Calu3 (cell line): ENCODE data around the gene UBXN11. TPM values are rescaled to one million over a fixed set of nuclear protein-coding genes. Genes with fewer than 3 reads are reported as not detected.

Experiments
- BruUV-seq: library from RNA; stranded (reverse); fragments of 400-500 nt; replicated peaks from 2 replicates; lab custom pipeline; 2021; lab: Mats Ljungman, UMichigan
- CTCF ChIA-PET: fragments of 300-600 bp; sonication (Branson Sonifier 250); formaldehyde crosslinking; loops from one replicate; lab custom pipeline; 2022; ENCODE audit warnings: antibody characterized with exemption; lab: Charles Lee
- DNase-seq: peaks from one replicate; pipeline ENCODE4 v3.0.0; 2022
- H3K27ac Mint-ChIP-seq: one replicate; pipeline ENCODE4 v1.8.0; 2022; ENCODE audit warnings: mixed read lengths; ENCODE audit not compliant: unreplicated experiment
- H3K27me3 Mint-ChIP-seq: one replicate; pipeline ENCODE4 v1.8.0; 2022; ENCODE audit warnings: mixed read lengths; ENCODE audit not compliant: unreplicated experiment
- H3K36me3 Mint-ChIP-seq: one replicate; pipeline ENCODE4 v1.8.0; 2022; ENCODE audit warnings: mild to moderate bottlenecking, moderate library complexity, mixed read lengths; ENCODE audit not compliant: insufficient read depth, unreplicated experiment
- H3K4me1 Mint-ChIP-seq: one replicate; pipeline ENCODE4 v1.8.0; 2022; ENCODE audit warnings: mild to moderate bottlenecking, low read depth, mixed read lengths; ENCODE audit not compliant: unreplicated experiment
- H3K4me3 Mint-ChIP-seq: one replicate; pipeline ENCODE4 v1.8.0; 2022; ENCODE audit warnings: mild to moderate bottlenecking, low read depth, moderate library complexity, mixed read lengths; ENCODE audit not compliant: unreplicated experiment
- H3K9me3 Mint-ChIP-seq: one replicate; pipeline ENCODE4 v1.8.0; 2022; ENCODE audit warnings: low read depth, mixed read lengths; ENCODE audit not compliant: unreplicated experiment
- intact Hi-C: fragments of 100-400 bp; cut with micrococcal nuclease; formaldehyde crosslinking; loops from one replicate; pipeline ENCODE4 v1.10.0; 2022; ENCODE audit not compliant: unreplicated experiment
- total RNA-seq: library from RNA; stranded (reverse); gene quantifications from 2 replicates; pipeline ENCODE4 v1.2.3, GENCODE V29; 2022
- TF ChIP-seq, protein P1 (sequence below): fragments of 200-600 bp; IDR thresholded peaks from one replicate; pipeline ENCODE4 v1.8.0; 2022; ENCODE audit warnings: antibody characterized with exemption; ENCODE audit not compliant: unreplicated experiment

UBXN11 gene
- total RNA-seq, 1 experiment from 2014 or later = 24.0 TPM

DNA sequence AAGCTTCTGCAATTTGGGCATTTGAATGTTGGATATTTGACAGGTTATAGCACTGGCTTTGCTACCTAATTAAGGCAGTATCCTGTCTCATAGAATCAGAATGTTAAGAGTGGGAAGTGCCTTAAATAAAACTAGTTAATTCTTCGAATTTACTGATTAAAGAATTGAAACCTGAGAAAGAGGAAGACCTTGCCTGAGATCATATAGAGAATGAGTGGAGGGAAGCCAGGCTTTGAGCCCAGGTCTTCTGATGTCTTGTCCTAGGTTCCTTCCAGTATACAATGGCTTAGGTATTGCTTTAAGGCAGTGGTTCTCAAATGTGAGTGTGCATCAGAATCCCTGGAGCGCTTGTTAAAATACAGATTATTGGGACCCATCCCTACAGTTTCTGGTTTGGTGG lies 47.4 kb downstream of the UBXN11 start:
- no peaks in the 10 kb centered on the region for H3K27me3 Mint-ChIP-seq

DNA sequence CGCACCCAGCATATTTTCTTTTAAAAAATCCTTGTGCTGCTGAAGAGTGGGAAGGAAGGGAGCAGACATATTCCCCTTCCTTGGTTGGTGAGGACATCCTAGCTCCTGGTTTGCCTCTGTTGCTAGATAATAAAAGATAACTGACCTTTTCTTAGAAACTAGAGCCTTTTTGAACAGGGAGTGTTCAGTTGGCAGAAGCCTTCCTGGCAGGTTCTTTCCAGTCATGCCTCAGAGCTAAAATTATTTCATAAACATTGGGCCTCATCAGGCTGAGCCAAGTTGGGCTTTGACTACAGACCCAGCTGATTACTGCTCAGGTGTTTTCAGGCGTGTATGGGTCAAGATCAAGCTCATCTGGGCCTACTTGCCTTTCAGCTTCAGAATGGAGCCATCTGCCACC lies 49.2 kb downstream of the UBXN11 start:
- CTCF ChIA-PET = interaction anchor here (0.6 kb wide), 2 partner anchors 18 to 21 kb away, joined by 3 read pairs; no protein-coding TSS in a partner anchor
- no peak overlapping the region for H3K27ac Mint-ChIP-seq
- no peak for DNase-seq
- TF ChIP-seq, protein P1, sequence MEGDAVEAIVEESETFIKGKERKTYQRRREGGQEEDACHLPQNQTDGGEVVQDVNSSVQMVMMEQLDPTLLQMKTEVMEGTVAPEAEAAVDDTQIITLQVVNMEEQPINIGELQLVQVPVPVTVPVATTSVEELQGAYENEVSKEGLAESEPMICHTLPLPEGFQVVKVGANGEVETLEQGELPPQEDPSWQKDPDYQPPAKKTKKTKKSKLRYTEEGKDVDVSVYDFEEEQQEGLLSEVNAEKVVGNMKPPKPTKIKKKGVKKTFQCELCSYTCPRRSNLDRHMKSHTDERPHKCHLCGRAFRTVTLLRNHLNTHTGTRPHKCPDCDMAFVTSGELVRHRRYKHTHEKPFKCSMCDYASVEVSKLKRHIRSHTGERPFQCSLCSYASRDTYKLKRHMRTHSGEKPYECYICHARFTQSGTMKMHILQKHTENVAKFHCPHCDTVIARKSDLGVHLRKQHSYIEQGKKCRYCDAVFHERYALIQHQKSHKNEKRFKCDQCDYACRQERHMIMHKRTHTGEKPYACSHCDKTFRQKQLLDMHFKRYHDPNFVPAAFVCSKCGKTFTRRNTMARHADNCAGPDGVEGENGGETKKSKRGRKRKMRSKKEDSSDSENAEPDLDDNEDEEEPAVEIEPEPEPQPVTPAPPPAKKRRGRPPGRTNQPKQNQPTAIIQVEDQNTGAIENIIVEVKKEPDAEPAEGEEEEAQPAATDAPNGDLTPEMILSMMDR = no peak
- H3K9me3 Mint-ChIP-seq = no peaks in the 10 kb centered on the region
- H3K27me3 Mint-ChIP-seq = no peaks in the 10 kb centered on the region
- H3K4me1 Mint-ChIP-seq = no peaks in the 10 kb centered on the region
- H3K36me3 Mint-ChIP-seq = peaks cover 12% of the 10 kb centered on the region
- intact Hi-C loops = no loop called here
- no TSS peak for BruUV-seq
- H3K4me3 Mint-ChIP-seq = no peak overlapping the region

More for the DNA sequence above, 47.4 kb downstream of the UBXN11 start:
- Mint-ChIP-seq H3K27ac (no peak overlapping the region), H3K4me1 (no peaks in the 10 kb centered on the region), H3K36me3 (peaks cover 14% of the 10 kb centered on the region), H3K4me3 (no peak overlapping the region), H3K9me3 (no peaks in the 10 kb centered on the region)
- no peak for DNase-seq
- intact Hi-C loops = no loop called here
- CTCF ChIA-PET = no interaction called here
- BruUV-seq = no TSS peak
- TF ChIP-seq, protein P1 = no peak

DNA sequence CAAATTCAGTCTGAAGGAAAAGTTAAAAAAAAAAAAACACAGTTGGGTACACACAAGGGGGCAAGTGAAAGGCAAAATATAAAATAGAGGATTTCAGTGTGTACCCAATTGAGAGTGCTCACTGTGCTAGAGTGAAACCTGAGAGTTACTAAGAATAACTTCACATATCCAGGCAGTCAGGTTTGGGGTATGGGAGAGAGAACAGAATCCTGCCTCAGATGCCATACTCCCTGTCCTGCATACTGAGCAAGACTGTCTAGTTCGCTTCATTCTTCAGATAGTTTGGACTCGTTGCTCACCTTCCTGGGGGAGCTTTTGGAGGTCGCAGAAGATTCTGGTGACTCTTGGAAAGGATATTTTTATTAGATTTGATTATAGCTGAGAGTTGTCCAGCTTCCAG lies 52.0 kb downstream of the UBXN11 start:
- TF ChIP-seq, protein P1 = no peak
- no peak overlapping the region for H3K27ac Mint-ChIP-seq
- BruUV-seq = no TSS peak
- H3K4me1 Mint-ChIP-seq = no peaks in the 10 kb centered on the region
- peaks cover 20% of the 10 kb centered on the region for H3K36me3 Mint-ChIP-seq
- no peaks in the 10 kb centered on the region for H3K27me3 Mint-ChIP-seq
- intact Hi-C loops = no loop called here
- CTCF ChIA-PET = no interaction called here
- no peak overlapping the region for H3K4me3 Mint-ChIP-seq
- no peak for DNase-seq
- H3K9me3 Mint-ChIP-seq = no peaks in the 10 kb centered on the region

DNA sequence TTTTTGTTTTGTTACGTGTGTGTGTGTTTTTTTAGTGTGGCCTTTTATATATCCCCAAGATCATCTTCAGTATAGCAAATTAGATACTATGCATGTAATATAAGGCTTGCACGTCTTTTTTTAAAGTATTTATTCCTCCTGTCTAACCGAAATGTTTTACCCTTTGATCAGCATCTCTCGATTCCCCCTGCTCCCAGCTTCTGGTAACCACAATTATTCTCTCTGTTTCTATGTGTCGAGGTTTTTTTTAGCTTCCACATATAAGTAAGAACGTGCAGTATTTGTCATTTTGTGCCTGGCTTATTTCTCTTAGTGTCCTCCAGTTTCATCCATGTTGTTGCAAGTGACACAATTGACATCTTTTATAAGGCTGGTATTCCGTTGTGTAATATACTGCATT lies 53.7 kb downstream of the UBXN11 start:
- TF ChIP-seq, protein P1 = no peak
- intact Hi-C loops = no loop called here
- no peak for DNase-seq
- H3K9me3 Mint-ChIP-seq = no peaks in the 10 kb centered on the region
- H3K36me3 Mint-ChIP-seq = peaks cover 14% of the 10 kb centered on the region
- H3K27ac Mint-ChIP-seq = no peak overlapping the region
- H3K4me1 Mint-ChIP-seq = no peaks in the 10 kb centered on the region
- CTCF ChIA-PET = no interaction called here
- no peaks in the 10 kb centered on the region for H3K27me3 Mint-ChIP-seq
- no peak overlapping the region for H3K4me3 Mint-ChIP-seq
- no TSS peak for BruUV-seq
